NCI-H748 treated with DMSO at 0.1 percent for 48 hours (cell line): ENCODE measurements around the gene RBBP4.
"Not testable (repeated sequence)": the region's sequence is repeated elsewhere in the genome, so short reads cannot be mapped to it uniquely, and the experiment has no call there.

Experiments used
- DNase-seq: peaks from one replicate; lab custom pipeline; 2025; lab: John Stamatoyannopoulos, UW

RBBP4 gene

GRCh38 chr1:32650752-32651460 lies at the start of gene RBBP4:
Gene RBBP4, plus strand, starts transcription at chr1:32651208. Its CDS starts 99 bp downstream, at chr1:32651307.
- DNase-seq, result peak; percentile 81

DNA sequence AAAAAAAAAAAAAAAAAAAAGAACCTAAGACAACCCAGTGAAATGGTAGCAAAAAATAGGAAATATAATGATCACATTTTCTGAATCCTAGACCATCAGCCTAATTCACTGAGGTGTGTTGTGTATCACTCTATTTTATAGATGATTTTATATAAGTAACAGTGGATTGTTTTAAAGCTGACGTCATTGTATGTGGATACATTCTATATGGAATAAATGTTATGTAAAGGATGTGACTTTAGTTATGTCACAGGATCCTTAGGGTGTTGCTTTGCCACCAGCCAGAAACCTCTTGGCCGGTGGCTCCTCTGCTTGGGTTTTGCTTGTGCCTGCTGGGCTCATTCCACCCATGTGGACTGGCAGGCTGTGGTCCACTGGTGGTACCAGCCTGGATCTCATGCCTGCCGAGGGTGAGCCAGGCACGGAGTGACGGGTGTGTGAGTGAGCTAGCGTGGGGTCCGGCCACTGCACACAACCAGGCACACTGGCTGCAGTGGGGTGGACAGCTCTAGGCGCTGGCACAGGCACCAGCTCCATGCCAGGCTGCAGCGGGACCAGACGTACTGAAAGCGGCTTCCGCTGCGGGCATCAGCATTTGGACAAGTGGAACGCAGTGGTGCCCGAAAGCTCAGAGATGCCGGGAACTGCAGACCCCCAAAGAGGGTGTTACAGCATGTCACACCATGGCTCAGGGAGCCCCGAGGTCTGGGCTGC lies 45.1 kb upstream of the RBBP4 start:
- DNase-seq, result no peak

GRCh38 chr1:32606565-32607371 lies 44.2 kb upstream of the RBBP4 start:
- no peak for DNase-seq

- no peak for DNase-seq
These were observed 41.8 kb upstream of the RBBP4 start for GRCh38 chr1:32609180-32609579.

- DNase-seq, result no peak
These were observed 39.2 kb upstream of the RBBP4 start for GRCh38 chr1:32611859-32612188.

DNA sequence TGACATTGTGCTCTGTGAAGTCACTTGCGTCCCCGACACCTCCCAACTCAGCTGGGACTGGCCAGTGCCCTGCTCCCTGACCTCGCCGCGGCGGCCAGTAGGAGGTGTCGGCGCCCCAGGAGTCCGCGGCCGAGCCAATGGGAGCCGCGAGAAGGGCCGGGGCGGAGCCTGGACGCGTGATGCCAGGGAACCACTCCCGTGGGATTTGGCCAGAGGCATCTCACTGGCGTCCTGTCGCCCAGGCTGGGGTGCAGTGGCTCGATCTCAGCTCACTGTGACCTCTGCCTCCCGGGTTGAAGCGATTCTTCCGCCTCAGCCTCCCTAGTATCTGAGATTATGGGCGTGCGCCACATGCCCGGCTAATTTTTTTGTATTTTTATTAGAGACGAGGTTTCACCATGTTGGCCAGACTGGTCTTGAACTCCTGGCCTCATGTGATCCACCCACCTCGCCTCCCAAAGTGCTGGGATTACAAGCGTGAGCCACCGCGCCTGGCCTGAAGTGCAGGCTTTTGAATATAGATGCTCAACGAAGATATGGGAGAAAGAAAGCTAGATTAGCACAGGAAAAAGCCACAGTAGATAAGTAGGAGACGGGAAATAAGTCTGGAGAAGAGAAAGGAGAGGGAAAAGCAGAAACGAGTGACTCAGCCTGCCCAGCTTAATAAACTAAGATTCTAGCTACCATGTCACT lies 38.7 kb upstream of the RBBP4 start:
- peak; percentile 14 for DNase-seq

GRCh38 chr1:32613472-32613871 lies 37.5 kb upstream of the RBBP4 start:
- DNase-seq, result no peak

DNA sequence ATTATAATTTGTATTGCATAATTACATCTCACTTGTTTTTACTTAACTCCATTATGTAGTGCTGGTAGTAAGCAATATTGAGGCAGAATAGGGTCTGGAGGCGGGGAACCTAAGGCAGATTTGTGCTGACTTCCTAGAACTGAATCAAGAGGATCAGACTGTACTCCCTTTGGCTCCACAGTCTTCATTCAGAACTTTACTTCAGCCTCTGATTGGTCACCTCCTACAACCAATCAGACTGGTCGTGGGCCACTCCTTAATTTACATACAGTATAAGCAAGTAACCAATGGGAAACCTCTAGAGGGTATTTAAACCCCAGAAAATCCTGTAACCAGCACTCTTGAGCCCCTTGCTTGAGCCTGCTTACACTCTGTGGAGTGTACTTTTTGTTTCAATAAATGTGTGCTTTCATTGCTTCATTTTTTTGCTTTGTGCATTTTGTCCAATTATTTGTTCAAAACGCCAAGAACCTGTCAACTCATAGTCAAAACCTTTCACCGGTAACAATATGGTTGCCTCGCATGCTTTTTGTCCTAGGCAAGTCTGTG lies 32.3 kb upstream of the RBBP4 start:
- DNase-seq, result no peak

GRCh38 chr1:32619701-32620485 lies 31.1 kb upstream of the RBBP4 start:
- DNase-seq, result no peak

DNA sequence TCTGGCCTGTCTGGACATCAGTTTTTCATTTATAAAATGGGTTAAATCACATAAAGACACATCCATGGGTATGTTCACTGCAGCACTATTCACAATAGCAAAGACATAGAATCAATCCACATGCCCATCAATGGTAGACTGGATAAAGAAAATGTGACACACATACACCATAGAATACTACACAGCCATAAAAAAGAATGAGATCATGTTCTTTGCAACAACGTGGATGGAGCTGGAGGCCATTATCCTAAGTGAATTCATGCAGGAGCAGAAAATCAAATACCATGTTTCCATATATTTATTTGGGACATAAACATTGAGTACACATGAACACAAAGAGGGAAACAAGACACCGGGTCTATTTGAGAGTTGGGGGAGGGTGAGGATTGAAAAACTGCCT lies 28.8 kb upstream of the RBBP4 start:
- no peak for DNase-seq

- DNase-seq, result no peak
These were observed 28.0 kb upstream of the RBBP4 start for GRCh38 chr1:32622806-32623681.

DNA sequence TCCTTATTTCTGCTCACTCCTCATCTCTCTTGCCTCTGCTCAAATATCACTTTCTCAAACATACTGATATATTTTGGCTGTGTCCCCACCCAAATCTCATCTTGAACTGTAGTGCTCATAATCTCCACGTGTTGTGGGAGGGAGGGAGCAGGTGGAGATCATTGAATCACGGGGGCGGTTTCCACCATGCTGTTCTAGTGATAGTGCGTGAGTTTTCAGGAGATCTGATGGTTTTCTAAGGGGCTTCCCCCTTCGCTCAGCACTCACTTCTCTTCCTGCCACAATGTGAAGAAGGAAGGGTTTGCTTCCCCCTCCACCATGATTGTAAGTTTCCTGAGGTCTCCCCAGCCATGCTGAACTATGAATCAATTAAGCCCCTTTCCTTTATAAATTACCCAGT lies 27.2 kb upstream of the RBBP4 start:
- DNase-seq, result no peak

DNA sequence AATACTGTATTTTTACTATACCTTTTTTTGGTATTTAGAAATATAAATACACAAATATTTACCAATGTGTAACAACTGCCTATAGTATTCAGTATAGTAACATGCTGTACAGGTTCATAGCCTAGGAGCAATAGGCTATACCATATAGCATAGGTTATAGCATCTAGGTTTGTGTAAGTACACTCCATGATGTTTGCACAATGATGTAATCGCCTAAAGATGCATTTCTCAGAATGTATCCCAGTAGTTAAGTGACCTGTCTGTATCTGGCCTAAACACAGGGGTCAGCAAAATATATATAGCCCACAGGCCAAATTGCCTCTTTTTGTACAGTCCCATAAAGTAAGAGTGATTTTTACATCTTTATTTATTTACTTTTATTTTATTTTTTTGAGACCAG lies 24.8 kb upstream of the RBBP4 start:
- DNase-seq, result no peak

DNA sequence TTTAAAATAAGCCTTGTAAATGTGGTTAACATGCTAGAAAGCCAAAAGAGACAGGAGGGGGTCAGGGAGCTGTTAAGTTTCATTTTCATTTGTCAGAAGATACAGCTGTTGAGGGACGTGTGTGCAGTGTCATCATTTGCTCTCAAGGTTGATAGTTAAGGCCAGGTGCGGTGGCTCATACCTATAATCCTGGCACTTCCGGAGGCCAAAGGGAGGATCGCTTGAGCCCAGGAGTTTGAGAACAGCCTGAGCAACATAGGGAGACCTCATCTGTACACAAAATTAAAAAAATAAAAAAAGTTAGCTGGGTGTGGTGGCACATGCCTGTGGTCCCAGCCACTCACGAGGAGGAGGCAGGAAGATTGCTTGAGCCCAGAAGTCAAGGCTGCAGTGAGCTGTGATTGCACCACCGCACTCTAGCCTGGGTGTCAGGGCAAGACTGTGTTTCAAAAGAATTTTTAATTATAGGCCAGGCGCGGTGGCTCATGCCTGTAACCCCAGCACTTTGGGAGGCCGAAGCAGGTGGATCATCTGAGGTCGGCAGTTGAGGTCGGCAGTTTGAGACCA lies 23.3 kb upstream of the RBBP4 start:
- no peak for DNase-seq

GRCh38 chr1:32630173-32630572 lies 20.8 kb upstream of the RBBP4 start:
- DNase-seq, result not testable (repeated sequence)

DNA sequence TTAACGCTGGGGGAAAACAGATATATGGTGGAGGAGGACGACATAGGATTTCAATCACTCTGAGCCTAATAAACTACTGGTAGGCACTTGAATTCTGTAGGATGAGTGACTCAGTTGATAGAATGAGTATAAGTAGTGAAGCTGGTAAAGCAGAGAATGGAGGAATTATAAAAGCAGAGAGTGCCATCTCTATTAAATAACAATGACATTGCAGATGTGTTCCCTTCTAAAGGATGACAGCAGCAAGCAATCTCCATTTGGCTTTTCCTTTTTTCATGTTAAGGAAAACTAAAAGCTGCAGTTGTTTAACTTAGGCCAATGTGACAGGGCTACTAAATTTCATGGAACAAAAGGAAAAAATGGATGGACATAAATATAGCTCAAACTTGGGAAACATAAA lies 18.2 kb upstream of the RBBP4 start:
- no peak for DNase-seq

- DNase-seq, result no peak
These were observed 15.3 kb upstream of the RBBP4 start for GRCh38 chr1:32635508-32636277.

- DNase-seq, result no peak
These were observed 13.9 kb upstream of the RBBP4 start for GRCh38 chr1:32636914-32637645.
